ENCODE measurements around the gene LTC4S. TPM values are rescaled to one million over a fixed set of nuclear protein-coding genes. Genes with fewer than 3 reads are reported as not detected.
"Not testable (repeated sequence)": the region's sequence is repeated elsewhere in the genome, so short reads cannot be mapped to it uniquely, and the experiment has no call there.

LTC4S gene
- 1 to 10 TPM; 2.0 to 6.5 (median 5.3) TPM for polyA plus RNA-seq (ENCODE audit: insufficient read length in 4 of 4)

GRCh38 chr5:179793468-179794139 lies at the start of gene LTC4S:
TSS of gene LTC4S (plus strand) at chr5:179793986. CDS start at chr5:179794081, 95 bp downstream.
- no peak for DNase-seq (ENCODE audit: low read depth in 4 of 4, low spot score in 2 of 4)

GRCh38 chr5:179744106-179744505 lies 49.7 kb upstream of the LTC4S start:
- not testable (repeated sequence) for DNase-seq (ENCODE audit: low read depth in 4 of 4, low spot score in 2 of 4)

GRCh38 chr5:179746872-179747271 lies 46.9 kb upstream of the LTC4S start:
- no peak for DNase-seq (ENCODE audit: low read depth in 4 of 4, low spot score in 2 of 4)

GRCh38 chr5:179747811-179748210 lies 46.0 kb upstream of the LTC4S start:
- no peak for DNase-seq (ENCODE audit: low read depth in 4 of 4, low spot score in 2 of 4)

GRCh38 chr5:179749857-179750508 lies 43.8 kb upstream of the LTC4S start:
- no peak for DNase-seq (ENCODE audit: low read depth in 4 of 4, low spot score in 2 of 4)

- no peak for DNase-seq (ENCODE audit: low read depth in 4 of 4, low spot score in 2 of 4)
These were observed 39.8 kb upstream of the LTC4S start for GRCh38 chr5:179753971-179754370.

GRCh38 chr5:179755022-179755421 lies 38.8 kb upstream of the LTC4S start:
- peak in 1 of 4 donors; percentile 25 for DNase-seq (ENCODE audit: low read depth in 4 of 4, low spot score in 2 of 4)

GRCh38 chr5:179758955-179759354 lies 34.8 kb upstream of the LTC4S start:
- DNase-seq (ENCODE audit: low read depth in 4 of 4, low spot score in 2 of 4): no peak

GRCh38 chr5:179759581-179760551 lies 33.9 kb upstream of the LTC4S start:
- DNase-seq (ENCODE audit: low read depth in 4 of 4, low spot score in 2 of 4): no peak

GRCh38 chr5:179762079-179762780 lies 31.6 kb upstream of the LTC4S start:
- no peak for DNase-seq (ENCODE audit: low read depth in 4 of 4, low spot score in 2 of 4)

GRCh38 chr5:179762781-179763176 lies 31.0 kb upstream of the LTC4S start:
- no peak for DNase-seq (ENCODE audit: low read depth in 4 of 4, low spot score in 2 of 4)

- peak in 3 of 4 donors; percentile 22 to 72 (median 63) for DNase-seq (ENCODE audit: low read depth in 4 of 4, low spot score in 2 of 4)
These were observed 30.4 kb upstream of the LTC4S start for GRCh38 chr5:179763215-179763945.

GRCh38 chr5:179764056-179764455 lies 29.7 kb upstream of the LTC4S start:
- no peak for DNase-seq (ENCODE audit: low read depth in 4 of 4, low spot score in 2 of 4)

GRCh38 chr5:179765400-179765799 lies 28.4 kb upstream of the LTC4S start:
- no peak for DNase-seq (ENCODE audit: low read depth in 4 of 4, low spot score in 2 of 4)

GRCh38 chr5:179766021-179766725 lies 27.6 kb upstream of the LTC4S start:
- no peak for DNase-seq (ENCODE audit: low read depth in 4 of 4, low spot score in 2 of 4)

- no peak for DNase-seq (ENCODE audit: low read depth in 4 of 4, low spot score in 2 of 4)
These were observed 26.9 kb upstream of the LTC4S start for GRCh38 chr5:179766726-179767455.

- DNase-seq (ENCODE audit: low read depth in 4 of 4, low spot score in 2 of 4): no peak
These were observed 26.2 kb upstream of the LTC4S start for GRCh38 chr5:179767496-179768100.

Measured in left renal cortex interstitium (tissue), 4 donors.